IPS DF 6.9 (cell line): ENCODE measurements around the gene RERE.
A peak's percentile ranks its signal among the peaks of the same experiment; 100 is the strongest.
"Not testable (repeated sequence)": the region's sequence is repeated elsewhere in the genome, so short reads cannot be mapped to it uniquely, and the experiment has no call there.

Source experiments
- DNase-seq: peaks from one replicate; pipeline ENCODE4 v3.0.0-alpha.2; 2013; ENCODE audit warnings: low read depth, low spot score
- H3K27ac ChIP-seq: one replicate; pipeline ENCODE4 v1.5.1; 2013; ENCODE audit warnings: low read length, control low read depth
- H3K27me3 ChIP-seq: 2 replicates; pipeline ENCODE4 v1.6.1; 2013; ENCODE audit warnings: mild to moderate bottlenecking, low read length; ENCODE audit not compliant: control insufficient read depth, insufficient read depth
- H3K36me3 ChIP-seq: 2 replicates; pipeline ENCODE4 v1.6.1; 2013; ENCODE audit warnings: low read length; ENCODE audit not compliant: control insufficient read depth, insufficient read depth
- H3K4me1 ChIP-seq: 2 replicates; pipeline ENCODE4 v1.6.1; 2013; ENCODE audit warnings: low read length; ENCODE audit not compliant: control insufficient read depth, insufficient read depth
- H3K4me3 ChIP-seq: 2 replicates; pipeline ENCODE4 v1.5.1; 2013; ENCODE audit warnings: mild to moderate bottlenecking, low read length
- H3K9me3 ChIP-seq: 2 replicates; pipeline ENCODE4 v1.6.1; 2013; ENCODE audit warnings: low read length, inconsistent platforms; ENCODE audit not compliant: control insufficient read depth, insufficient read depth
- WGBS: extraction: QIAGEN DNeasy Blood & Tissue Kit; methylation state at CpG from one replicate; pipeline ENCODE4 v1.1.7; 2013; ENCODE audit warnings: mixed read lengths, missing lambda C conversion rate; ENCODE audit not compliant: insufficient read length, insufficient coverage; 5-methylcytosine and 5-hydroxymethylcytosine counted together

Gene RERE

GRCh38 chr1:8800416-8800815, 17.0 kb downstream of the RERE start:
- no peak for DNase-seq
- no peaks in the 10 kb centered on the region for H3K9me3 ChIP-seq
- no peak overlapping the region for H3K27ac ChIP-seq
- no peaks in the 10 kb centered on the region for H3K4me1 ChIP-seq
- no peak overlapping the region for H3K4me3 ChIP-seq
- H3K36me3 ChIP-seq = no peaks in the 10 kb centered on the region
- no CpG with 5 or more reads among the region's 5 CpGs for WGBS
- no peaks in the 10 kb centered on the region for H3K27me3 ChIP-seq

GRCh38 chr1:8797216-8797615, 20.2 kb downstream of the RERE start:
- H3K9me3 ChIP-seq = no peaks in the 10 kb centered on the region
- H3K4me3 ChIP-seq = no peak overlapping the region
- no peaks in the 10 kb centered on the region for H3K27me3 ChIP-seq
- peaks cover 2% of the 10 kb centered on the region for H3K4me1 ChIP-seq
- H3K36me3 ChIP-seq = no peaks in the 10 kb centered on the region
- H3K27ac ChIP-seq = no peak overlapping the region
- WGBS = 100% methylated on average over 1 of the region's 5 CpGs
- no peak for DNase-seq

GRCh38 chr1:8796812-8797211, 20.6 kb downstream of the RERE start:
- no peak for DNase-seq
- no peak overlapping the region for H3K4me3 ChIP-seq
- H3K27ac ChIP-seq = no peak overlapping the region
- no peaks in the 10 kb centered on the region for H3K27me3 ChIP-seq
- H3K36me3 ChIP-seq = no peaks in the 10 kb centered on the region
- no CpG with 5 or more reads among the region's 3 CpGs for WGBS
- peaks cover 2% of the 10 kb centered on the region for H3K4me1 ChIP-seq
- no peaks in the 10 kb centered on the region for H3K9me3 ChIP-seq

- WGBS = no CpG with 5 or more reads among the region's 3 CpGs
- Histone ChIP-seq H3K4me3 (no peak overlapping the region), H3K27ac (no peak overlapping the region), H3K36me3 (no peaks in the 10 kb centered on the region), H3K9me3 (no peaks in the 10 kb centered on the region), H3K27me3 (no peaks in the 10 kb centered on the region), H3K4me1 (peaks cover 3% of the 10 kb centered on the region)
- DNase-seq = no peak
These were observed 22.8 kb downstream of the RERE start for GRCh38 chr1:8794605-8795004.

- H3K27me3 ChIP-seq = no peaks in the 10 kb centered on the region
- no peaks in the 10 kb centered on the region for H3K9me3 ChIP-seq
- H3K27ac ChIP-seq = no peak overlapping the region
- no peaks in the 10 kb centered on the region for H3K36me3 ChIP-seq
- H3K4me3 ChIP-seq = no peak overlapping the region
- no CpG with 5 or more reads among the region's 3 CpGs for WGBS
- peaks cover 8% of the 10 kb centered on the region for H3K4me1 ChIP-seq
- no peak for DNase-seq
These were observed 25.6 kb downstream of the RERE start for GRCh38 chr1:8791819-8792218.

- Histone ChIP-seq H3K4me3 (no peak overlapping the region), H3K4me1 (peaks cover 8% of the 10 kb centered on the region), H3K9me3 (no peaks in the 10 kb centered on the region), H3K27ac (no peak overlapping the region), H3K27me3 (no peaks in the 10 kb centered on the region), H3K36me3 (no peaks in the 10 kb centered on the region)
- DNase-seq = no peak
- WGBS = no CpG with 5 or more reads among the region's 1 CpG
These were observed 26.5 kb downstream of the RERE start for GRCh38 chr1:8790987-8791386.

- H3K4me1 ChIP-seq = peaks cover 8% of the 10 kb centered on the region
- no peaks in the 10 kb centered on the region for H3K9me3 ChIP-seq
- WGBS = no CpG with 5 or more reads among the region's 6 CpGs
- no peak overlapping the region for H3K27ac ChIP-seq
- no peaks in the 10 kb centered on the region for H3K36me3 ChIP-seq
- H3K27me3 ChIP-seq = no peaks in the 10 kb centered on the region
- no peak overlapping the region for H3K4me3 ChIP-seq
- DNase-seq = no peak
These were observed 27.0 kb downstream of the RERE start for GRCh38 chr1:8790478-8790877.

- peaks cover 6% of the 10 kb centered on the region for H3K4me1 ChIP-seq
- no peak overlapping the region for H3K4me3 ChIP-seq
- H3K27me3 ChIP-seq = no peaks in the 10 kb centered on the region
- no peaks in the 10 kb centered on the region for H3K9me3 ChIP-seq
- peak; percentile 29 for DNase-seq
- no CpG with 5 or more reads among the region's 11 CpGs for WGBS
- H3K27ac ChIP-seq = no peak overlapping the region
- no peaks in the 10 kb centered on the region for H3K36me3 ChIP-seq
These were observed 27.9 kb downstream of the RERE start for GRCh38 chr1:8789314-8790214.

- WGBS = no CpG with 5 or more reads among the region's 3 CpGs
- DNase-seq = no peak
- no peaks in the 10 kb centered on the region for H3K9me3 ChIP-seq
These were observed 30.2 kb downstream of the RERE start for GRCh38 chr1:8787218-8787617.

GRCh38 chr1:8786204-8786603, 31.2 kb downstream of the RERE start:
- not testable (repeated sequence) for H3K27ac ChIP-seq, H3K27me3 ChIP-seq, DNase-seq, H3K4me1 ChIP-seq, H3K36me3 ChIP-seq, H3K4me3 ChIP-seq, H3K9me3 ChIP-seq
- no CpG with 5 or more reads among the region's 4 CpGs for WGBS

More at GRCh38 chr1:8787218-8787617, 30.2 kb downstream of the RERE start:
- H3K27ac ChIP-seq = no peak overlapping the region
- no peaks in the 10 kb centered on the region for H3K36me3 ChIP-seq
- H3K4me3 ChIP-seq = no peak overlapping the region
- peaks cover 7% of the 10 kb centered on the region; the same call in 1 of the 2 replicates for H3K4me1 ChIP-seq
- H3K27me3 ChIP-seq = no peaks in the 10 kb centered on the region

- peaks cover 2% of the 10 kb centered on the region; the same call in 1 of the 2 replicates for H3K4me1 ChIP-seq
- WGBS = no CpG with 5 or more reads among the region's 2 CpGs
- H3K27me3 ChIP-seq = no peaks in the 10 kb centered on the region
- H3K27ac ChIP-seq = no peak overlapping the region
- H3K4me3 ChIP-seq = no peak overlapping the region
- DNase-seq = no peak
- H3K9me3 ChIP-seq = no peaks in the 10 kb centered on the region
- no peaks in the 10 kb centered on the region for H3K36me3 ChIP-seq
These were observed 34.5 kb downstream of the RERE start for GRCh38 chr1:8782955-8783354.
